OCI-LY1 (cell line): Measurements from ENCODE around the gene ZNF182.

Experiments
- EZH2 ChIP-seq: fragments of 200-600 bp; sonication (generic), shearing (Covaris generic); IDR thresholded peaks from 2 replicates; pipeline ENCODE4 v1.8.0; 2017; ENCODE audit warnings: borderline replicate concordance, mixed run types, mild to moderate bottlenecking, antibody characterized with exemption, low read length, moderate library complexity, mixed read lengths
- TF ChIP-seq, protein P1 (sequence below): fragments of 200-600 bp; sonication (generic), shearing (Covaris generic); IDR thresholded peaks from 2 replicates; pipeline ENCODE4 v1.5.1; 2017; ENCODE audit warnings: mild to moderate bottlenecking, antibody characterized with exemption, low read length, moderate library complexity, mixed read lengths

DNA sequence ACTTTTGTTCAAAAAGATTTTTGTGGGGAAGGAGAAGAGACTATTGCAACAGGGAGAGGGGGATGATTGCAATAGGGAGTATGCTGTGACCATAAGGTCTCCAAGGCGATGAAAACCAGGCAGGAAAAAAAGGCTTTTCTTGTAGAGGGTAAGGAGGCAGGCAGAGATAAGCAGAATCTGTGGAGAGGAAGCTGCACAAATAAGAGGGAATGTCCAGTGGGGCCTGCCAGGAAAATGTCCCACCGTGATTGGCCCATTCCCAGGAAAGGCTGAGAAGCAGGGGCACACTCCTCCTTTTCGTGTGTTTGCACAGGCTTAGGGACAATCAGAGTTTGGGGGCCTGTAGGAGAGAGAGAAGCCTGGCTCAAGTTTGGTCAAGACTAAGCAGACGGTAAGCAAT lies 32.1 kb upstream of the ZNF182 start:
- TF ChIP-seq, protein P1, sequence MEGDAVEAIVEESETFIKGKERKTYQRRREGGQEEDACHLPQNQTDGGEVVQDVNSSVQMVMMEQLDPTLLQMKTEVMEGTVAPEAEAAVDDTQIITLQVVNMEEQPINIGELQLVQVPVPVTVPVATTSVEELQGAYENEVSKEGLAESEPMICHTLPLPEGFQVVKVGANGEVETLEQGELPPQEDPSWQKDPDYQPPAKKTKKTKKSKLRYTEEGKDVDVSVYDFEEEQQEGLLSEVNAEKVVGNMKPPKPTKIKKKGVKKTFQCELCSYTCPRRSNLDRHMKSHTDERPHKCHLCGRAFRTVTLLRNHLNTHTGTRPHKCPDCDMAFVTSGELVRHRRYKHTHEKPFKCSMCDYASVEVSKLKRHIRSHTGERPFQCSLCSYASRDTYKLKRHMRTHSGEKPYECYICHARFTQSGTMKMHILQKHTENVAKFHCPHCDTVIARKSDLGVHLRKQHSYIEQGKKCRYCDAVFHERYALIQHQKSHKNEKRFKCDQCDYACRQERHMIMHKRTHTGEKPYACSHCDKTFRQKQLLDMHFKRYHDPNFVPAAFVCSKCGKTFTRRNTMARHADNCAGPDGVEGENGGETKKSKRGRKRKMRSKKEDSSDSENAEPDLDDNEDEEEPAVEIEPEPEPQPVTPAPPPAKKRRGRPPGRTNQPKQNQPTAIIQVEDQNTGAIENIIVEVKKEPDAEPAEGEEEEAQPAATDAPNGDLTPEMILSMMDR: no peak
- TF ChIP-seq EZH2: no peak
